ENCODE data around the gene DYNLL1. TPM values are rescaled to one million over a fixed set of nuclear protein-coding genes. Genes with fewer than 3 reads are reported as not detected.
"Not testable (repeated sequence)": the region's sequence is repeated elsewhere in the genome, so short reads cannot be mapped to it uniquely, and the experiment has no call there.

Gene DYNLL1
- total RNA-seq, 4 donors from 2014 or later = 310 to 529 (median 388) TPM

DNA sequence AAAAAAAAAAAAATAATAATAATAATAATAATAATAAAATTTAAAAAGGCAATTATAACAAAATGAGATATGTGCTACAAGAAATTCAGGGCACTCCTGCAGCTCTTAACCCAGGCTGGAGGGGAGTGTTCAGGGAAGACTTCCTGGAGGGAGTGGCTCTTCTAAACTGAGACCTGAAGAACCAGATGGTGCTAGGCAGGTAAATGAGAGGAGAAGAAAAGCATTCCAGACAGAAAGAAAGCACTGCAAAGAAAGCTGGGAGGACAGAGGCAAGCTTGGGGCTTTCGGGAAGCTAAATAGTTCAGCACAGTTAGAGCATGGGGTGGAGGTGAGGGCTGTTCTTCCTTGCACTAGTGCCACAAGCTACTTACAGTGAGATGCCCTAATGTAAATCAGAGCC, 16.5 kb upstream of the DYNLL1 start:
- 79 to 92% methylated on average over 1 of the region's 1 CpG for WGBS, 2 donors
- intact Hi-C loops (cut with DNase I; ENCODE audit: low total_unique reads) = no loop called here
- TF ChIP-seq, protein P1, sequence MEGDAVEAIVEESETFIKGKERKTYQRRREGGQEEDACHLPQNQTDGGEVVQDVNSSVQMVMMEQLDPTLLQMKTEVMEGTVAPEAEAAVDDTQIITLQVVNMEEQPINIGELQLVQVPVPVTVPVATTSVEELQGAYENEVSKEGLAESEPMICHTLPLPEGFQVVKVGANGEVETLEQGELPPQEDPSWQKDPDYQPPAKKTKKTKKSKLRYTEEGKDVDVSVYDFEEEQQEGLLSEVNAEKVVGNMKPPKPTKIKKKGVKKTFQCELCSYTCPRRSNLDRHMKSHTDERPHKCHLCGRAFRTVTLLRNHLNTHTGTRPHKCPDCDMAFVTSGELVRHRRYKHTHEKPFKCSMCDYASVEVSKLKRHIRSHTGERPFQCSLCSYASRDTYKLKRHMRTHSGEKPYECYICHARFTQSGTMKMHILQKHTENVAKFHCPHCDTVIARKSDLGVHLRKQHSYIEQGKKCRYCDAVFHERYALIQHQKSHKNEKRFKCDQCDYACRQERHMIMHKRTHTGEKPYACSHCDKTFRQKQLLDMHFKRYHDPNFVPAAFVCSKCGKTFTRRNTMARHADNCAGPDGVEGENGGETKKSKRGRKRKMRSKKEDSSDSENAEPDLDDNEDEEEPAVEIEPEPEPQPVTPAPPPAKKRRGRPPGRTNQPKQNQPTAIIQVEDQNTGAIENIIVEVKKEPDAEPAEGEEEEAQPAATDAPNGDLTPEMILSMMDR (IDR thresholded peaks at IDR 0.05) = no peak
- no peak for TF ChIP-seq POLR2A (IDR thresholded peaks at IDR 0.05)
- no peak overlapping the region for H3K4me3 ChIP-seq (ENCODE audit: low read depth, poor library complexity, severe bottlenecking)
- DNase-seq (ENCODE audit: low spot score in 2 of 2) = no peak

DNA sequence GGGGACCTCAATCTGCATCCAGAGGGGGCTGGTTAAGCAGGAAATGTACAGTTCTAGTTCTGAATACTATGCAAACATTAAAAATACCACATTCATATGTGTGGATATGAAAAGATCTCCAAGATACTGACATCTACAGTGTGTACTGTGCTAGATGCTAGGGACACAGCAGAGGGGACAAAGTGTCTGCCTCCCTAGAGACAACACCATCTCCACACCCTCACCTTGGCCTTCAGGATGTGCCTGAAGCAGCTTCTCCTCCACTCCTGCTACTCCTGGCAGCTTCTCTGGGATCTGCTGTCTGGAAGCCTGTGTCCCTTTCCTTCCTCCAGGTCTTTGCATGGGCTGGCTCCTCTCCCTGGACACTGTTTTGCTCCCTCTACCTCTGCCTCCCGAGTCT, 15.7 kb upstream of the DYNLL1 start:
- intact Hi-C loops (cut with DNase I; ENCODE audit: low total_unique reads) = no loop called here
- DNase-seq (ENCODE audit: low spot score in 2 of 2) = no peak
- no peak overlapping the region for H3K4me3 ChIP-seq (ENCODE audit: low read depth, poor library complexity, severe bottlenecking)
- TF ChIP-seq POLR2A (IDR thresholded peaks at IDR 0.05) = no peak
- TF ChIP-seq, protein P1 (IDR thresholded peaks at IDR 0.05) = no peak
- WGBS, 2 donors = 79% methylated on average over 1 of the region's 1 CpG

DNA sequence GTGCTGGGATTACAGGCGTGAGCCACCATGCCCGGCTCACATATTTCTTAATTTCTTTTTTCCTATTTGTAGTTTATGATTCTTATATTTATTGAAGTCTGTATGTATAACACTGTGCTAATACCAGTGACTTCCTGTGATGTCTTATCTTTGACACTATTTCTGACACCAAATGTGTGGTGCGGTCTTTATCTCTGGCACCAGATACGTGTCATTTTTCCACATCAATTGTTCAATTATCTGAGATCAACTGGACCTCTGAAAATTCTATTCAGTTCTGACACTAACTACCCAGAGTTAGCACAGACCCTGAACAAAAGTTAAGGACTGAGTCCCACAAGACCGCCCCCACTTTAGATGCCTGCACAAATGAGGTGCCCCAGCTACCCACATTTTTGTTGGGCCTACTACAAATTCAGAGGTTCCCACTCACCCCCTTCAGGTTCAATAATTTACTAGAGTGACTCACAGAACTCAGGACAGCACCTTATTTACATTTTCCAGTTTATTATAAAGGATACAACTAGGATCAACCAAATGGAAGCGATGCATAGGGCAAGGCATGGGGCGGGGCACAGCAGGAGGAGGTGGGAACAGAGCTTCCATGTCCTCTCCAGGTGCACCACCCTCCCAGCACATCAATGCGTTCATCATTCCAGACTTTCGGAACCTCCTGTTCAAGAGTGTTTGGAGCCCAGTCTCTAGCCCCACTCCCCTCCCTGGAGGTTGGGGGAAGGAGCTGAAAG, 14.7 kb upstream of the DYNLL1 start:
- TF ChIP-seq POLR2A (IDR thresholded peaks at IDR 0.05) = no peak
- TF ChIP-seq, protein P1 (IDR thresholded peaks at IDR 0.05) = no peak
- intact Hi-C loops (cut with DNase I; ENCODE audit: low total_unique reads) = no loop called here
- 93 to 95% methylated on average over 9 of the region's 9 CpGs for WGBS, 2 donors
- H3K4me3 ChIP-seq (ENCODE audit: low read depth, poor library complexity, severe bottlenecking) = no peak overlapping the region
- no peak for DNase-seq (ENCODE audit: low spot score in 2 of 2)

DNA sequence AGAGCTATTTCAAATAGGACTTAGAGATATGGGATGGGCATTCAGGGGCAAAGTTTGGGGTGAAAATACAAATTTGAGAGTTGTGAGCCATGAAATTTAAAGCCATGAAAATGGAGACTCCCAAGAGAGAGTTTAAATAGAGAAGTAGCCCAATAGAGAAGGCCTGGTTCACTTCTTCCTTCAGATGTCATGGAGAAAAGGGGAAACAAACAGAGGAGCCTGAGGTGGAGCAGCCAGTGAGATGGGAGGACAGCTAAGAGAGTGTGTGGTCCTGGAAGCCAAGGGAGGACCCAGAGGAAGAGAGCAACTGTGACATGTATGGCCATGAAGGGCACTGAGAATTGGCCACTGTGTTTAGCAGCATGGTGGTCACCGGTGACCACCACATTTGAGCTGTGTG, 12.3 kb upstream of the DYNLL1 start:
- 97 to 100% methylated on average over 1 of the region's 1 CpG for WGBS, 2 donors
- DNase-seq (ENCODE audit: low spot score in 2 of 2) = no peak
- TF ChIP-seq, protein P1 (IDR thresholded peaks at IDR 0.05) = no peak
- TF ChIP-seq POLR2A (IDR thresholded peaks at IDR 0.05) = no peak
- intact Hi-C loops (cut with DNase I; ENCODE audit: low total_unique reads) = no loop called here
- no peak overlapping the region for H3K4me3 ChIP-seq (ENCODE audit: low read depth, poor library complexity, severe bottlenecking)

DNA sequence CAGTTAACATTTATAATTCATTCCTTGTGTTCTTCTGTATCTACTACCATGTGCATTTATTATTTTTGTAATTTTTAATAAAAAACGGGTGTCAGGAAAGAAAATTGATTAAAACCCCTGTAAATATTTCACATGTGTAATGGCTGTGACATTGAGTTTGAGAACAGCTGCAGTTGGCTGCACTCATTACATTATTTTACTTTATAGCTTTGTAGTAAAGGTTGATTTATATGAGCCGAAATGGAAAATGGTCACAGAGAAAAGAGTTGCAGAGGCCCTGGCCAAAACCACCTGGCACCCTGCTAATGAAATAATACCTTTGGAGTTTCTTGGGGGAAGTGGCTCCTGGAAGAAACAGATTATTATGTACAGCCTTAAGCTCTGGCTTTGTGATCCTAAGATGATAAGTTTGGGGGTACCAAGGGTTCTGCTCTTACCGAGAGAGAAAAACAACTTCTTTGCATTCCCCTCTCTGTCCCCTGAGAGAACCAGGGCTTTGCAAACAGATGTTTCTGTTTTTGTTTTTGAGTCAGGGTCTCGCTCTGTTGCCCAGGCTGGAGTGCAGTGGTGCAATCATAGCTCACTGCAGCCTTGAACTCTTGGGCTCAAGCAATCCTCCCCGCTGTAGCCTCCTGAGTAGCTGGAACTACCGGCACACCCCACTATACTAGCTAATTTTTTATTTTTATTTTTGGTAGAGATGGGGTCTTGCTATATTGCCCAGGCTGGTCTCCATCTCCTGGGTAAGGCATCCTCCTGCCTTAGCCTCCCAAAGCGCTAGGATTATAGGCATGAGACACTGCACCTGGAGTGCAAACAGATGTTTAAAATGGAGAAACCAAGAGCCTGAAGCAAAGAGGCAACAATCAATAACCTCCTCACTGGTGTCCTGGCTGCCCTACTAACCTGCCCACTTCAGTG, 9.7 kb upstream of the DYNLL1 start:
- WGBS, 2 donors = 89 to 92% methylated on average over 7 of the region's 7 CpGs
- DNase-seq (ENCODE audit: low spot score in 2 of 2) = no peak
- TF ChIP-seq, protein P1 (IDR thresholded peaks at IDR 0.05) = no peak
- TF ChIP-seq POLR2A (IDR thresholded peaks at IDR 0.05) = no peak
- intact Hi-C loops (cut with DNase I; ENCODE audit: low total_unique reads) = no loop called here
- H3K4me3 ChIP-seq (ENCODE audit: low read depth, poor library complexity, severe bottlenecking) = no peak overlapping the region

DNA sequence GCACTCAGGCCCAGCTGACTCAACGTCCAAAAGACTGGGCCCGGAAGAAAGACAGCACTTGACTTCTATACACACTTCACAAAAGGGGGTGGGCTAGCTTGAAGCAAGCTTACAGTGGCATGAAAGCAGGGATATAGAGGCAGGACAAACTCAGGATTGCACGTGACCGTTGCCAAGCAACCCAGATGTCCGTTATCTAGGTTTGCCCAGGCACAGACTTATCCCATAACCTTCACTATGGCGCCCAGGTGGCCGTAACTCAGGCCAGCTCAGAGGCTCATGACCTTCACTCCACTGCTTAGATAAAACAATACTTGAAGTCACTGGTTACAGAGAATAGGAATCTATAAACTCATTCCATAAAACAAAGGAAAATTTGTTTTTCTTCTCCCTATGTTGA, 8.4 kb upstream of the DYNLL1 start:
- intact Hi-C loops (cut with DNase I; ENCODE audit: low total_unique reads); H3K4me3 ChIP-seq (ENCODE audit: low read depth, poor library complexity, severe bottlenecking); DNase-seq (ENCODE audit: low spot score in 2 of 2): not testable (repeated sequence)
- 91% methylated on average over 7 of the region's 7 CpGs for WGBS, 2 donors
